A673 (cell line): ENCODE measurements around the gene NPHP1. TPM values are rescaled to one million over a fixed set of nuclear protein-coding genes. Genes with fewer than 3 reads are reported as not detected.
A peak's percentile ranks its signal among the peaks of the same experiment; 100 is the strongest.
"Not testable (repeated sequence)": the region's sequence is repeated elsewhere in the genome, so short reads cannot be mapped to it uniquely, and the experiment has no call there.

Experiments
- Bru-seq: library from RNA; stranded (reverse); fragments of 400-500 nt; gene quantifications from one replicate; lab custom pipeline; 2021; lab: Mats Ljungman, UMichigan
- BruChase-seq, 2 experiments: library from RNA; stranded (reverse); fragments of 400-500 nt; gene quantifications; one replicate each; lab custom pipeline; 2021; lab: Mats Ljungman, UMichigan
- BruUV-seq: library from RNA; stranded (reverse); fragments of 400-500 nt; replicated peaks from 2 replicates; lab custom pipeline; 2021; lab: Mats Ljungman, UMichigan
- CTCF ChIA-PET: fragments of 300-600 bp; sonication (Branson Sonifier 250); formaldehyde crosslinking; loops from one replicate; lab custom pipeline; 2022; ENCODE audit warnings: antibody characterized with exemption; lab: Charles Lee
- POLR2A ChIA-PET: fragments of 300-600 bp; sonication (Branson Sonifier 250); formaldehyde crosslinking; loops from one replicate; lab custom pipeline; 2022; ENCODE audit warnings: antibody characterized with exemption; ENCODE audit not compliant: low non-redundant PET; lab: Charles Lee
- DNase-seq: peaks from one replicate; pipeline ENCODE4 v3.0.0-alpha.2; 2015; ENCODE audit warnings: low spot score
- H3K27ac ChIP-seq: fragments of 200-600 bp; sonication (generic); 2 replicates; pipeline ENCODE4 v1.5.1; 2016; ENCODE audit warnings: mixed run types, low read depth, mild to moderate bottlenecking, mixed read lengths, antibody characterized with exemption, low read length; ENCODE audit not compliant: poor library complexity, severe bottlenecking
- H3K27me3 ChIP-seq: fragments of 200-600 bp; sonication (generic); replicated peaks from 2 replicates; pipeline ENCODE4 v1.6.1; 2017; ENCODE audit warnings: mixed run types, low read depth, mild to moderate bottlenecking, mixed read lengths, antibody characterized with exemption, low read length; ENCODE audit not compliant: insufficient read depth, poor library complexity
- H3K36me3 ChIP-seq: fragments of 200-600 bp; sonication (generic); 2 replicates; pipeline ENCODE4 v1.6.1; 2016; ENCODE audit warnings: mixed run types, mild to moderate bottlenecking, mixed read lengths, antibody characterized with exemption, low read length; ENCODE audit not compliant: insufficient read depth, poor library complexity, severe bottlenecking
- H3K4me1 ChIP-seq: fragments of 200-600 bp; sonication (generic); 2 replicates; pipeline ENCODE4 v1.6.1; 2017; ENCODE audit warnings: mixed run types, mild to moderate bottlenecking, mixed read lengths, antibody characterized with exemption, low read length; ENCODE audit not compliant: insufficient read depth, poor library complexity, severe bottlenecking
- H3K4me3 ChIP-seq: fragments of 200-600 bp; sonication (generic); 2 replicates; pipeline ENCODE4 v1.5.1; 2016; ENCODE audit warnings: low read depth, mixed run types, mild to moderate bottlenecking, mixed read lengths, low read length; ENCODE audit not compliant: poor library complexity, severe bottlenecking
- H3K9me3 ChIP-seq: fragments of 200-600 bp; sonication (generic); 2 replicates; pipeline ENCODE4 v1.6.1; 2016; ENCODE audit warnings: mixed run types, low read depth, mild to moderate bottlenecking, mixed read lengths, antibody characterized with exemption, low read length; ENCODE audit not compliant: poor library complexity, severe bottlenecking
- CTCF ChIP-seq: fragments of 300-800, 200-600 bp; sonication (generic); conservative IDR thresholded peaks from 2 replicates; pipeline ENCODE4 v1.5.1; 2017; ENCODE audit warnings: low read depth, mild to moderate bottlenecking, antibody characterized with exemption, low read length, moderate library complexity, mixed read lengths
- EZH2 ChIP-seq: fragments of 200-600 bp; sonication (generic); IDR thresholded peaks from 2 replicates; pipeline ENCODE4 v1.6.1; 2017; ENCODE audit warnings: borderline replicate concordance, low read depth, mild to moderate bottlenecking, mixed read lengths, antibody characterized with exemption, low read length; ENCODE audit not compliant: poor library complexity, severe bottlenecking
- intact Hi-C: fragments of 100-400 bp; cut with micrococcal nuclease; formaldehyde crosslinking; loops from one replicate; pipeline ENCODE4 v1.10.0; 2022; ENCODE audit not compliant: unreplicated experiment
- long read RNA-seq: library from polyadenylated mRNA; stranded (forward); transcript quantifications from one replicate; pipeline ENCODE4 v2.0.0, GENCODE V29; 2022
- total RNA-seq: library from RNA; stranded (reverse); gene quantifications from 2 replicates; pipeline ENCODE4 v1.2.3, GENCODE V29; 2021

The NPHP1 gene
- total RNA-seq (4.5 and 6.1 TPM in 2 replicates), Bru-seq, nascent RNA (percentile 42 among the genes with signal in this experiment), BruChase-seq, experiment 1, labeled RNA remaining after a 2-hour chase (percentile 45 among the genes with signal in this experiment), BruChase-seq, experiment 2, labeled RNA remaining after a 6-hour chase (percentile 34 among the genes with signal in this experiment)
- long read RNA-seq, partial matches to known transcripts: 4 of 14 reads
- long read RNA-seq, other reads (novel, unspliced or antisense): 5 of 14 reads

GRCh38 chr2:110204408-110205385 lies at the start of gene NPHP1:
TSS of gene NPHP1 (minus strand) at chr2:110205013. CDS start at chr2:110204968, 45 bp downstream.
- peaks cover 6% of the 10 kb centered on the region for H3K4me1 ChIP-seq
- H3K27ac ChIP-seq: no peak within 1 kb of the TSS
- DNase-seq: peak; percentile 84
- BruUV-seq: TSS peak; percentile 95
- H3K4me3 ChIP-seq: peak within 1 kb of the TSS; percentile 63
- POLR2A ChIA-PET: no interaction called here
- intact Hi-C loops: no loop called here
- H3K36me3 ChIP-seq: no peaks in the 10 kb centered on the region
- no peak for TF ChIP-seq CTCF
- TF ChIP-seq EZH2: no peak
- H3K9me3 ChIP-seq: no peaks in the 10 kb centered on the region
- CTCF ChIA-PET: no interaction called here
- H3K27me3 ChIP-seq: no peaks in the 10 kb centered on the region

DNA sequence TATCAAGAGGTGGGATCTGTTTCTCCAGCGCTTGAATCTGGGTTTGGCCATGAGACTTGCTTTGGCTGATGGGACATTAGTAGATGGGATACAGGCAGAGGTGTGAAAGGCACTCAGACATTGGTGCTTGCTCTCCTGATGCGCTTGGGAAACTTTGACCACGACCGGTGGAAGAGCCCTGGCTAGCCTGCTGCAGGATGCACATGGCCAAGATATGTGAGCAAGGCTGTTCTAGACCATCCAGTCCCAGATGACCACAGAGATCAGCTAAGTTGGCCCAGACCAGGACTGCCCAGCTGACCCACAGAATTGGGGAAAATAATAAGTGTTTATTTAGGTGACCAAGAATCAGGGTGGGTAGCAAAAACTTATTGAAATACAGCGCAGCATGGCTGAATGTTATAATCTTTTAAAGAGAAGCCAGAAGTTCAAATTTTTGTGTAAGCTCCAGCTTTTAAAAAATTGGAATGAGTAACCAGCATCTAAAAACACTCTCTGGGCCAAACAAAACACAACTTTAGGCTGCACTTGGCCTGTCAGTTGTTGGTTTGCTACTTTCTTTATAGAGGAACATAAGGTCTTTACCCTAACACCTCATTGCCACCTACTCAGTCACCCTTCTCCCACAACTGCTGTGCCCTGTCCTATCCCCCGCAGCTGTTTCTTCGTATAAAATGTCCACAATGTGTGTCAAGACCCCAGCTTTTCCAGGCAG lies 43.4 kb upstream of the NPHP1 start:
- H3K9me3 ChIP-seq, intact Hi-C loops, DNase-seq, H3K36me3 ChIP-seq, CTCF ChIA-PET, H3K4me3 ChIP-seq, BruUV-seq, H3K4me1 ChIP-seq, H3K27me3 ChIP-seq, POLR2A ChIA-PET, H3K27ac ChIP-seq: not testable (repeated sequence)

- intact Hi-C loops, H3K4me1 ChIP-seq, H3K27me3 ChIP-seq, H3K4me3 ChIP-seq, H3K27ac ChIP-seq, POLR2A ChIA-PET, BruUV-seq, H3K36me3 ChIP-seq, CTCF ChIA-PET, H3K9me3 ChIP-seq, DNase-seq: not testable (repeated sequence)
Observed at GRCh38 chr2:110245488-110246435, 40.9 kb upstream of the NPHP1 start.

GRCh38 chr2:110243283-110243682 lies 38.5 kb upstream of the NPHP1 start:
- H3K4me3 ChIP-seq, H3K9me3 ChIP-seq, H3K36me3 ChIP-seq, CTCF ChIA-PET, POLR2A ChIA-PET, H3K4me1 ChIP-seq, H3K27me3 ChIP-seq, intact Hi-C loops, DNase-seq, H3K27ac ChIP-seq, BruUV-seq: not testable (repeated sequence)

- H3K4me1 ChIP-seq, intact Hi-C loops, DNase-seq, BruUV-seq, POLR2A ChIA-PET, H3K36me3 ChIP-seq, H3K9me3 ChIP-seq, H3K27me3 ChIP-seq, H3K4me3 ChIP-seq, H3K27ac ChIP-seq, CTCF ChIA-PET: not testable (repeated sequence)
Observed at GRCh38 chr2:110234514-110234913, 29.7 kb upstream of the NPHP1 start.
